Measurements from ENCODE around the gene SLC22A31. TPM values are rescaled to one million over a fixed set of nuclear protein-coding genes. Genes with fewer than 3 reads are reported as not detected.

The SLC22A31 gene
- total and polyA plus RNA-seq, 9 of the 15 experiments (the other 6 are each of a cell fraction or from before 2014, with no cell fraction given) = 0.29 to 2.2 (median 0.47) TPM; not detected in 3

GRCh38 chr16:89187032-89187769 lies 13.1 kb downstream of the SLC22A31 start (continued):
- peak; percentile 32 for TF ChIP-seq MEIS2 (IDR thresholded peaks at IDR 0.05; ENCODE audit: partially characterized antibody)
- TF ChIP-seq, protein P1, sequence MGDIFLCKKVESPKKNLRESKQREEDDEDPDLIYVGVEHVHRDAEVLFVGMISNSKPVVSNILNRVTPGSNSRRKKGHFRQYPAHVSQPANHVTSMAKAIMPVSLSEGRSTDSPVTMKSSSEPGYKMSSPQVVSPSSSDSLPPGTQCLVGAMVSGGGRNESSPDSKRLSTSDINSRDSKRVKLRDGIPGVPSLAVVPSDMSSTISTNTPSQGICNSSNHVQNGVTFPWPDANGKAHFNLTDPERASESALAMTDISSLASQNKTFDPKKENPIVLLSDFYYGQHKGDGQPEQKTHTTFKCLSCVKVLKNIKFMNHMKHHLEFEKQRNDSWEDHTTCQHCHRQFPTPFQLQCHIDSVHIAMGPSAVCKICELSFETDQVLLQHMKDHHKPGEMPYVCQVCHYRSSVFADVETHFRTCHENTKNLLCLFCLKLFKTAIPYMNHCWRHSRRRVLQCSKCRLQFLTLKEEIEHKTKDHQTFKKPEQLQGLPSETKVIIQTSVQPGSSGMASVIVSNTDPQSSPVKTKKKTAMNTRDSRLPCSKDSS (IDR thresholded peaks at IDR 0.05; ENCODE audit: low read depth, partially characterized antibody) = peak; percentile 40
- 0 out of 4 replicates have a peak, but pooled peaks of 1 of the 2 experiments have one; percentile 7 for TF ChIP-seq RCOR1 (IDR thresholded peaks at IDR 0.05; ENCODE audit: borderline replicate concordance in 1 of 2, low read depth in 2 of 2, low read length in 2 of 2)
- no peak for TF ChIP-seq STAT5B (CRISPR knock-in tag; IDR thresholded peaks at IDR 0.05)
- TF ChIP-seq, protein P2, sequence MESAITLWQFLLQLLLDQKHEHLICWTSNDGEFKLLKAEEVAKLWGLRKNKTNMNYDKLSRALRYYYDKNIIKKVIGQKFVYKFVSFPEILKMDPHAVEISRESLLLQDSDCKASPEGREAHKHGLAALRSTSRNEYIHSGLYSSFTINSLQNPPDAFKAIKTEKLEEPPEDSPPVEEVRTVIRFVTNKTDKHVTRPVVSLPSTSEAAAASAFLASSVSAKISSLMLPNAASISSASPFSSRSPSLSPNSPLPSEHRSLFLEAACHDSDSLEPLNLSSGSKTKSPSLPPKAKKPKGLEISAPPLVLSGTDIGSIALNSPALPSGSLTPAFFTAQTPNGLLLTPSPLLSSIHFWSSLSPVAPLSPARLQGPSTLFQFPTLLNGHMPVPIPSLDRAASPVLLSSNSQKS (CRISPR knock-in tag; IDR thresholded peaks at IDR 0.05) = no peak
- TF ChIP-seq PRMT5 (CRISPR knock-in tag; IDR thresholded peaks at IDR 0.05) = no peak
- TF ChIP-seq SMARCA5 (IDR thresholded peaks at IDR 0.05) = no peak; the same call in 1 of the 2 replicates
- TF ChIP-seq, protein P3, sequence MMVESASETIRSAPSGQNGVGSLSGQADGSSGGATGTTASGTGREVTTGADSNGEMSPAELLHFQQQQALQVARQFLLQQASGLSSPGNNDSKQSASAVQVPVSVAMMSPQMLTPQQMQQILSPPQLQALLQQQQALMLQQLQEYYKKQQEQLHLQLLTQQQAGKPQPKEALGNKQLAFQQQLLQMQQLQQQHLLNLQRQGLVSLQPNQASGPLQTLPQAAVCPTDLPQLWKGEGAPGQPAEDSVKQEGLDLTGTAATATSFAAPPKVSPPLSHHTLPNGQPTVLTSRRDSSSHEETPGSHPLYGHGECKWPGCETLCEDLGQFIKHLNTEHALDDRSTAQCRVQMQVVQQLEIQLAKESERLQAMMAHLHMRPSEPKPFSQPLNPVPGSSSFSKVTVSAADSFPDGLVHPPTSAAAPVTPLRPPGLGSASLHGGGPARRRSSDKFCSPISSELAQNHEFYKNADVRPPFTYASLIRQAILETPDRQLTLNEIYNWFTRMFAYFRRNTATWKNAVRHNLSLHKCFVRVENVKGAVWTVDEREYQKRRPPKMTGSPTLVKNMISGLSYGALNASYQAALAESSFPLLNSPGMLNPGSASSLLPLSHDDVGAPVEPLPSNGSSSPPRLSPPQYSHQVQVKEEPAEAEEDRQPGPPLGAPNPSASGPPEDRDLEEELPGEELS (CRISPR knock-in tag; IDR thresholded peaks at IDR 0.05; ENCODE audit: borderline replicate concordance) = peak; percentile 65; the same call in 1 of the 2 replicates
- TF ChIP-seq WHSC1 (IDR thresholded peaks at IDR 0.05; ENCODE audit: low read length) = no peak
- peak; percentile 70 for TF ChIP-seq CTBP1 (IDR thresholded peaks at IDR 0.05; ENCODE audit: borderline replicate concordance)
- TF ChIP-seq ZKSCAN1 (IDR thresholded peaks at IDR 0.05; ENCODE audit: low read depth, low read length) = peak; percentile 99
- peak; percentile 72; the same call in 1 of the 2 replicates for TF ChIP-seq ZNF263 (CRISPR knock-in tag; IDR thresholded peaks at IDR 0.05; ENCODE audit: borderline replicate concordance)
- TF ChIP-seq ZNF253 (CRISPR knock-in tag; conservative IDR thresholded peaks at IDR 0.05) = no peak
- no peak for TF ChIP-seq MEF2A (IDR thresholded peaks at IDR 0.05; ENCODE audit: control insufficient read depth, low read depth, low read length)
- no peak for TF ChIP-seq ZC3H4 (CRISPR knock-in tag; IDR thresholded peaks at IDR 0.05; ENCODE audit: borderline replicate concordance)
- TF ChIP-seq FOXA1 (IDR thresholded peaks at IDR 0.05; ENCODE audit: borderline replicate concordance) = no peak
- TF ChIP-seq, protein P4, sequence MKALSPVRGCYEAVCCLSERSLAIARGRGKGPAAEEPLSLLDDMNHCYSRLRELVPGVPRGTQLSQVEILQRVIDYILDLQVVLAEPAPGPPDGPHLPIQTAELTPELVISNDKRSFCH (CRISPR knock-in tag; IDR thresholded peaks at IDR 0.05) = no peak
- TF ChIP-seq, protein P4 (tag; IDR thresholded peaks at IDR 0.05) = no peak
- peak; percentile 63 to 95 for TF ChIP-seq FOXA3 (CRISPR knock-in tag; conservative IDR thresholded peaks at IDR 0.05 in 1 of 2, IDR thresholded peaks at IDR 0.05 in 1 of 2)
- TF ChIP-seq PHF8 (IDR thresholded peaks at IDR 0.05; ENCODE audit: borderline replicate concordance, low read length) = no peak
- TF ChIP-seq E2F5 (CRISPR knock-in tag; IDR thresholded peaks at IDR 0.05) = 0 out of 2 replicates have a peak, but pooled peaks have one; percentile 80
- no peak for TF ChIP-seq HNRNPL (IDR thresholded peaks at IDR 0.05; ENCODE audit: low read depth, low read length)
- no peak for TF ChIP-seq RB1 (IDR thresholded peaks at IDR 0.05; ENCODE audit: low read depth)
